Stomach (tissue), 4 donors: ENCODE measurements around the gene LGI2.

Experiments
- EP300 ChIP-seq: sonication (generic); formaldehyde crosslinking; IDR thresholded peaks from one replicate; pipeline ENCODE4 v1.6.1; 2017; ENCODE audit warnings: antibody characterized with exemption
- POLR2A ChIP-seq, 4 donors: fragments of 450-650 bp; IDR thresholded peaks; one replicate each; pipeline ENCODE4 v1.6.1; 2016; ENCODE audit warnings: antibody characterized with exemption in 4 of 4, control low read depth in 2 of 4, mild to moderate bottlenecking in 1 of 4, moderate library complexity in 1 of 4
- TF ChIP-seq, protein P1 (sequence below), 7 experiments: fragments of 450-650 bp in 4 of 7; fragments of 200-600 bp in 3 of 7; sonication (generic) in 3 of 7; IDR thresholded peaks; one replicate each; pipeline ENCODE4 v1.5.1; 2016 to 2019; ENCODE audit warnings: antibody characterized with exemption in 7 of 7, control low read depth in 2 of 7, mild to moderate bottlenecking in 1 of 7

DNA sequence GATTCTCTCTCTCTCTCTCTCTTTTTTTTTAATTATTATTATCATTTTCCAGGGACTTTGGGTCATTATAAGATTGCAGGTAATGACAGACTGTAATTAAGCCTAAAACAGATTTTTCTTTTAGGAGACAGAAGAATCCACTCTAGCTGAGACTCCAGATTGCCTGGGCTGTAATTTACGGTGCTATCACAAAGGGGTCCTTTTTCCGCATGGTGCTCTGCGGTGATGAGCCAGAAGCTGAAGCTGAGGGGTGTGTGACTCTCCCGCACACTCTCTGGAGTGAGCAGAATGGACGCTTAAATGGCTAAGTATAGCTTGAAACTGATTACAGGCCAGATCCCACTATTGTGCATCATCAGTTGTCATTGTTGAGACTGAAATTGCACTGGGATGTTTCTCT is 50.0 kb downstream of the LGI2 start:
- TF ChIP-seq POLR2A (IDR thresholded peaks at IDR 0.05) (no peak), EP300 (no peak)
- TF ChIP-seq, protein P1, sequence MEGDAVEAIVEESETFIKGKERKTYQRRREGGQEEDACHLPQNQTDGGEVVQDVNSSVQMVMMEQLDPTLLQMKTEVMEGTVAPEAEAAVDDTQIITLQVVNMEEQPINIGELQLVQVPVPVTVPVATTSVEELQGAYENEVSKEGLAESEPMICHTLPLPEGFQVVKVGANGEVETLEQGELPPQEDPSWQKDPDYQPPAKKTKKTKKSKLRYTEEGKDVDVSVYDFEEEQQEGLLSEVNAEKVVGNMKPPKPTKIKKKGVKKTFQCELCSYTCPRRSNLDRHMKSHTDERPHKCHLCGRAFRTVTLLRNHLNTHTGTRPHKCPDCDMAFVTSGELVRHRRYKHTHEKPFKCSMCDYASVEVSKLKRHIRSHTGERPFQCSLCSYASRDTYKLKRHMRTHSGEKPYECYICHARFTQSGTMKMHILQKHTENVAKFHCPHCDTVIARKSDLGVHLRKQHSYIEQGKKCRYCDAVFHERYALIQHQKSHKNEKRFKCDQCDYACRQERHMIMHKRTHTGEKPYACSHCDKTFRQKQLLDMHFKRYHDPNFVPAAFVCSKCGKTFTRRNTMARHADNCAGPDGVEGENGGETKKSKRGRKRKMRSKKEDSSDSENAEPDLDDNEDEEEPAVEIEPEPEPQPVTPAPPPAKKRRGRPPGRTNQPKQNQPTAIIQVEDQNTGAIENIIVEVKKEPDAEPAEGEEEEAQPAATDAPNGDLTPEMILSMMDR (IDR thresholded peaks at IDR 0.05) = no peak
